ENCODE results near the gene BCL2L13. TPM values are rescaled to one million over a fixed set of nuclear protein-coding genes. Genes with fewer than 3 reads are reported as not detected.

The BCL2L13 gene
- total RNA-seq, 1 experiment from 2014 or later: 44.0 TPM

- H3K27ac ChIP-seq (ENCODE audit: low read length): no peak overlapping the region
- ChIA-PET CTCF (no interaction called here), POLR2A (interaction anchor here (0.6 kb wide), 1 partner anchor 25 kb away, joined by 4 read pairs; no protein-coding TSS in a partner anchor)
These were observed 33.9 kb downstream of the BCL2L13 start for GRCh38 chr22:17672417-17672991.

GRCh38 chr22:17674152-17674551 lies 35.6 kb downstream of the BCL2L13 start:
- POLR2A ChIA-PET: interaction anchor here (0.7 kb wide), 1 partner anchor 33 kb away, joined by 7 read pairs; no protein-coding TSS in a partner anchor
- no peak overlapping the region for H3K27ac ChIP-seq (ENCODE audit: low read length)

More at GRCh38 chr22:17672417-17672991, 33.9 kb downstream of the BCL2L13 start:
- no peaks in the 10 kb centered on the region for H3K27me3 ChIP-seq (ENCODE audit: control insufficient read depth, insufficient read depth, low read length)
- TF ChIP-seq CTCF (IDR thresholded peaks at IDR 0.05): no peak
- TF ChIP-seq POLR2AphosphoS5 (IDR thresholded peaks at IDR 0.05; ENCODE audit: low read depth, low read length): no peak
- no peak for TF ChIP-seq SIN3A (IDR thresholded peaks at IDR 0.05; ENCODE audit: borderline replicate concordance, insufficient read depth, low read depth, low read length)
- no peak for TF ChIP-seq TCF7L2 (IDR thresholded peaks at IDR 0.05; ENCODE audit: low read depth, low read length)
- no peak for TF ChIP-seq REST (IDR thresholded peaks at IDR 0.05; ENCODE audit: insufficient read depth in 1 of 2, low read depth in 2 of 2, low read length in 1 of 2)
- DNase-seq (ENCODE audit: low read depth, low spot score) (no peak), ATAC-seq (no peak)
- in situ Hi-C loops (cut with HindIII; ENCODE audit: low pct_unique_long_range_greater_than_20kb, low sequenced_read_pairs): no loop called here
- 0 out of 2 replicates have a peak, but pooled peaks cover 5% of the 10 kb centered on the region for H3K4me1 ChIP-seq (ENCODE audit: control insufficient read depth, insufficient read depth, low read length)
- no peak overlapping the region for H3K4me3 ChIP-seq (ENCODE audit: low read depth in 2 of 2, low read length in 2 of 2)
- intact Hi-C loops (cut with micrococcal nuclease; ENCODE audit: unreplicated experiment): no loop called here
- no peaks in the 10 kb centered on the region for H3K9me3 ChIP-seq (ENCODE audit: control insufficient read depth, insufficient read depth, low read depth, low read length)
- no TSS peak for BruUV-seq (replicated peaks)
- no peaks in the 10 kb centered on the region for H3K36me3 ChIP-seq (ENCODE audit: control insufficient read depth, insufficient read depth, low read length)

More at GRCh38 chr22:17674152-17674551, 35.6 kb downstream of the BCL2L13 start:
- H3K27me3 ChIP-seq (ENCODE audit: control insufficient read depth, insufficient read depth, low read length): no peaks in the 10 kb centered on the region
- CTCF ChIA-PET: interaction anchor here (0.6 kb wide), 1 partner anchor 130 kb away, joined by 15 read pairs; no protein-coding TSS in a partner anchor
- TF ChIP-seq SIN3A (IDR thresholded peaks at IDR 0.05; ENCODE audit: borderline replicate concordance, insufficient read depth, low read depth, low read length) (no peak), POLR2AphosphoS5 (IDR thresholded peaks at IDR 0.05; ENCODE audit: low read depth, low read length) (no peak), CTCF (IDR thresholded peaks at IDR 0.05) (no peak), REST (IDR thresholded peaks at IDR 0.05; ENCODE audit: insufficient read depth in 1 of 2, low read depth in 2 of 2, low read length in 1 of 2) (no peak), TCF7L2 (IDR thresholded peaks at IDR 0.05; ENCODE audit: low read depth, low read length) (no peak)
- BruUV-seq (replicated peaks): no TSS peak
- DNase-seq (ENCODE audit: low read depth, low spot score) (no peak), ATAC-seq (no peak)
- no peaks in the 10 kb centered on the region for H3K9me3 ChIP-seq (ENCODE audit: control insufficient read depth, insufficient read depth, low read depth, low read length)
- in situ Hi-C loops (cut with HindIII; ENCODE audit: low pct_unique_long_range_greater_than_20kb, low sequenced_read_pairs): no loop called here
- no peak overlapping the region for H3K4me3 ChIP-seq (ENCODE audit: low read depth in 2 of 2, low read length in 2 of 2)
- H3K4me1 ChIP-seq (ENCODE audit: control insufficient read depth, insufficient read depth, low read length): 0 out of 2 replicates have a peak, but pooled peaks cover 5% of the 10 kb centered on the region
- H3K36me3 ChIP-seq (ENCODE audit: control insufficient read depth, insufficient read depth, low read length): no peaks in the 10 kb centered on the region
- intact Hi-C loops (cut with micrococcal nuclease; ENCODE audit: unreplicated experiment): no loop called here
